ENCODE data around the gene HOTAIR. TPM values are rescaled to one million over a fixed set of nuclear protein-coding genes. Genes with fewer than 3 reads are reported as not detected.

The HOTAIR gene
- total and polyA plus RNA-seq, 7 donors: 0.23 to 0.53 (median 0.25) TPM; not detected in 4

DNA sequence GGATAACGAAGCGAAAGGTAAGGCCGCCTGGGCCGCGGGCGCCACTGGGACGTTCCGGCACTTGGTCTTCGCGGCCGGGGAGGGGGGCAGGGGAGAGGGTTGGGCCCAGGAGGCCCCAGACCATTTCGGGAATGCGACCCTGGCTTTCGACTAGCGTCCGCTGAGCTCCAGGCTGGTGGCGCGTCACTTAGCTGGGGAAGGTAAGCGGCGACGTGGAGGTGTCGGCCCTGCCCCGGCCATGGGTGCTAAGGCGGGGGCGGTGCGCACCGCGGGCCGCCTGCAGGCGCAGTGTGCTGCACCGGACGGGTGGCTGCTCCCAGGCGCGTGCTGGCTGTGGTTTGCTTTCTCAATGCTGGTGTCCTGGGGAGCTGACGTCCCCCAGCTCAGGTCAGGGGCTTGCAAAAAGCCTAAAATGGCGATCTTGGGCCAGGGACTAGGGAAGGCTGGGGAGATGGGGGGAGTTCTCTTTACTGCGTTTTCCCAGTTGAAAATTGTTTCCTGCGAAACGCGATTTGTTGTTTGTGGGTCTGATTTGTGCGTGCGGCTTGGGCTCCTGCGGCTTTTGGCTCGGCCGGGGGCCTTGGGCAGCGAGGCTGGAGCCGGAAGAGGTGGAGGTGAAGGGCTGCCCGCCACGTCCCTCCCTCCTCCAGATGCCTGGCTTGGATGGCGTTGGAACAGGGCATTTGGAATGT lies 11.4 kb upstream of the HOTAIR start:
- H3K27ac ChIP-seq: peak overlapping the region; percentile 95
- H3K4me3 ChIP-seq: peak overlapping the region; percentile 79
- H3K4me1 ChIP-seq: peaks cover 28% of the 10 kb centered on the region
- WGBS, 3 donors: 1 to 3% (median 1%) methylated on average over 29 to 50 of the region's 50 CpGs
- no peaks in the 10 kb centered on the region for H3K36me3 ChIP-seq (ENCODE audit: insufficient read depth in 1 of 2, low read depth in 1 of 2)
- TF ChIP-seq, protein P1, sequence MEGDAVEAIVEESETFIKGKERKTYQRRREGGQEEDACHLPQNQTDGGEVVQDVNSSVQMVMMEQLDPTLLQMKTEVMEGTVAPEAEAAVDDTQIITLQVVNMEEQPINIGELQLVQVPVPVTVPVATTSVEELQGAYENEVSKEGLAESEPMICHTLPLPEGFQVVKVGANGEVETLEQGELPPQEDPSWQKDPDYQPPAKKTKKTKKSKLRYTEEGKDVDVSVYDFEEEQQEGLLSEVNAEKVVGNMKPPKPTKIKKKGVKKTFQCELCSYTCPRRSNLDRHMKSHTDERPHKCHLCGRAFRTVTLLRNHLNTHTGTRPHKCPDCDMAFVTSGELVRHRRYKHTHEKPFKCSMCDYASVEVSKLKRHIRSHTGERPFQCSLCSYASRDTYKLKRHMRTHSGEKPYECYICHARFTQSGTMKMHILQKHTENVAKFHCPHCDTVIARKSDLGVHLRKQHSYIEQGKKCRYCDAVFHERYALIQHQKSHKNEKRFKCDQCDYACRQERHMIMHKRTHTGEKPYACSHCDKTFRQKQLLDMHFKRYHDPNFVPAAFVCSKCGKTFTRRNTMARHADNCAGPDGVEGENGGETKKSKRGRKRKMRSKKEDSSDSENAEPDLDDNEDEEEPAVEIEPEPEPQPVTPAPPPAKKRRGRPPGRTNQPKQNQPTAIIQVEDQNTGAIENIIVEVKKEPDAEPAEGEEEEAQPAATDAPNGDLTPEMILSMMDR (IDR thresholded peaks at IDR 0.05): no peak
- H3K9me3 ChIP-seq: no peaks in the 10 kb centered on the region
- intact Hi-C loops (cut with DNase I): loop anchor here (2.0 to 10.0 kb wide), 4 partner anchors 219 to 389 kb away; no protein-coding TSS in a partner anchor
- peaks cover 0 to 5% (median 0%) of the 10 kb centered on the region in 3 donors for H3K27me3 ChIP-seq (ENCODE audit: insufficient read depth in 3 of 3, low read length in 2 of 3)
- DNase-seq (peak in 1 of 2 donors; percentile 79), ATAC-seq (peak; percentile 45 to 65 (median 47))

DNA sequence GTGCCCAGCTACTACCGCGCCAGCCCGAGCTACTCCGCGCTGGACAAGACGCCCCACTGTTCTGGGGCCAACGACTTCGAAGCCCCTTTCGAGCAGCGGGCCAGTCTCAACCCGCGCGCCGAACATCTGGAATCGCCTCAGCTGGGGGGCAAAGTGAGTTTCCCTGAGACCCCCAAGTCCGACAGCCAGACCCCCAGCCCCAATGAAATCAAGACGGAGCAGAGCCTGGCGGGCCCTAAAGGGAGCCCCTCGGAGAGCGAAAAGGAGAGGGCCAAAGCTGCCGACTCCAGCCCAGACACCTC lies 10.9 kb upstream of the HOTAIR start:
- H3K27me3 ChIP-seq (ENCODE audit: insufficient read depth in 3 of 3, low read length in 2 of 3): peaks cover 0 to 3% (median 0%) of the 10 kb centered on the region in 3 donors
- no peaks in the 10 kb centered on the region for H3K9me3 ChIP-seq
- H3K27ac ChIP-seq: peak overlapping the region; percentile 95
- ATAC-seq: no peak
- peak overlapping the region; percentile 79 for H3K4me3 ChIP-seq
- TF ChIP-seq, protein P1 (IDR thresholded peaks at IDR 0.05): no peak
- no peak for DNase-seq
- intact Hi-C loops (cut with DNase I): loop anchor here (2.0 to 10.0 kb wide), 3 partner anchors 229 to 389 kb away; no protein-coding TSS in a partner anchor
- WGBS, 3 donors: 1% methylated on average over 20 to 21 of the region's 21 CpGs
- H3K36me3 ChIP-seq (ENCODE audit: insufficient read depth in 1 of 2, low read depth in 1 of 2): no peaks in the 10 kb centered on the region
- peaks cover 25% of the 10 kb centered on the region for H3K4me1 ChIP-seq

DNA sequence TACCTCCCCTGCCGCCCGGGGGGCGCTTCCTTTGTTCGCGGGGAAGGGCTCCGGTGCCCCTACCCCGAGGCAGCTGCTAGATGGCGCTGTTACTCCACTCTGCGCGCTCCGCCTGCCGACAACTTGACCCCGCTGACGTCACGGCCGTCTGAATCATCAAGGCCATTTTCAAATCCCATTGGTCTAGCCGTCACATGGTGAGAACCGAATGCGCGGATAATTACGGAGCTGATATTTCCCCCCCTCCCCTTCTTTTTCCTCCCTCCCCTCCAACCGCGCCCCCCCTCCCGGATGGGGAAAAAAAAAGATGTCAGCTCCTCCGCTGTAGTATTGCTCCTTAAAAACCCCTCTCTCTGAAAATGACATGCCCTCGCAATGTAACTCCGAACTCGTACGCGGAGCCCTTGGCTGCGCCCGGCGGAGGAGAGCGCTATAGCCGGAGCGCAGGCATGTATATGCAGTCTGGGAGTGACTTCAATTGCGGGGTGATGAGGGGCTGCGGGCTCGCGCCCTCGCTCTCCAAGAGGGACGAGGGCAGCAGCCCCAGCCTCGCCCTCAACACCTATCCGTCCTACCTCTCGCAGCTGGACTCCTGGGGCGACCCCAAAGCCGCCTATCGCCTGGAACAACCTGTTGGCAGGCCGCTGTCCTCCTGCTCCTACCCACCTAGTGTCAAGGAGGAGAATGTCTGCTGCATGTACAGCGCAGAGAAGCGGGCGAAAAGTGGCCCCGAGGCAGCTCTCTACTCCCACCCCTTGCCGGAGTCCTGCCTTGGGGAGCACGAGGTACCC lies 10.3 kb upstream of the HOTAIR start, which contains the start of gene HOXC10:
HOXC10 (plus strand) TSS at position 246 of the 791 bp plus-strand sequence; CDS start at position 360, 114 bp downstream.
- Histone ChIP-seq H3K27me3 (ENCODE audit: insufficient read depth in 3 of 3, low read length in 2 of 3) (peaks cover 0 to 3% (median 0%) of the 10 kb centered on the region in 3 donors), H3K4me1 (peaks cover 19% of the 10 kb centered on the region), H3K4me3 (peak within 1 kb of the TSS; percentile 79), H3K27ac (peak within 1 kb of the TSS; percentile 95), H3K9me3 (no peaks in the 10 kb centered on the region), H3K36me3 (ENCODE audit: insufficient read depth in 1 of 2, low read depth in 1 of 2) (no peaks in the 10 kb centered on the region)
- ATAC-seq (peak; percentile 71 to 94 (median 82)), DNase-seq (peak; percentile 94 to 98)
- TF ChIP-seq, protein P1 (IDR thresholded peaks at IDR 0.05): peak; percentile 71
- intact Hi-C loops (cut with DNase I): loop anchor here (2.0 to 10.0 kb wide), 3 partner anchors 230 to 390 kb away; no protein-coding TSS in a partner anchor
- 1% methylated on average over 51 to 55 of the region's 55 CpGs for WGBS, 3 donors

DNA sequence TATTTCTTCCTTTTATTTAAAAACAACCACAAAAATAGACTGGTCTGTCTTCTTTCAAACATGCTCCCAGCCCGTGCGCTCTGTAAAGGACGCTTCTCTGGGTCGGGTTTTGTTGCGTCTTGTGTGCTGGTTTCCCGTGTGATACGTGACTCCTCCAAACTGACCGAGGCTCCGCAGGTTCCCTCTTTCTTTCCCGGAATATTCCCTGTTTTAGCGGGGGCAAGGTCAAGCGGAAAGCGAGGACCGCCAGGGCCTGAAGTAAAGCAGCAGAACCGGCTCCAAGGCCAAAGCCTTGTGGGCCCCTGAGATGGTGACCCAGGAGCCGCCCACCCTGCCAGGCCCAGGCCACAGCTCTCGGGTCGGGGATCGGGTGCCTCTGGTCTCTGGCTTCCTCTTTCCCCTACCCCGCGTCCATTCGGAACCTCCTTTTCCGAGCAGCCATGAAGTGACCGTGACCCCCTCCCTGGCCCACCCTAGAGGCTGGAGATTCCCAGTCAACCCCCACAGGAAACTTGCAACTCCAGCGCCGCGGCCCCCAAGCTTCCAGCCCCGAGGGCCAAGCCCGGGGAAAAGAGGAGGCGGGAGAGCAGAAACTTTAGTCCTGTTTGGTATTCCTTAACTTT lies 9.3 kb upstream of the HOTAIR start:
- ATAC-seq (peak in 1 of 4 donors; percentile 20), DNase-seq (peak in 1 of 2 donors; percentile 69)
- 4 to 7% (median 5%) methylated on average over 29 to 30 of the region's 30 CpGs for WGBS, 3 donors
- Histone ChIP-seq H3K4me3 (peak overlapping the region; percentile 79), H3K27me3 (ENCODE audit: insufficient read depth in 3 of 3, low read length in 2 of 3) (peaks cover 0 to 3% (median 2%) of the 10 kb centered on the region in 3 donors), H3K36me3 (ENCODE audit: insufficient read depth in 1 of 2, low read depth in 1 of 2) (no peaks in the 10 kb centered on the region), H3K9me3 (no peaks in the 10 kb centered on the region), H3K27ac (peak overlapping the region; percentile 95), H3K4me1 (peaks cover 14% of the 10 kb centered on the region)
- intact Hi-C loops (cut with DNase I): loop anchor here (1.0 to 10.0 kb wide), 4 partner anchors 13 to 391 kb away; no protein-coding TSS in a partner anchor
- TF ChIP-seq, protein P1 (IDR thresholded peaks at IDR 0.05): no peak

Data from psoas muscle (tissue), 8 donors.